DND-41 (cell line): ENCODE data around the gene PEX11A.

Experiments
- ATAC-seq: fragments of 200-7000 bp; cut with Tn5 transposase; 3 replicates; pipeline ENCODE4 v1.9.1; 2021; ENCODE audit warnings: low read depth; ENCODE audit not compliant: insufficient read depth
- DNase-seq: peaks from one replicate; pipeline ENCODE4 v3.0.0-alpha.2; 2020
- H2AFZ ChIP-seq: 2 replicates; pipeline ENCODE4 v1.6.0; 2012; ENCODE audit warnings: low read depth, low read length
- H3K27ac ChIP-seq: 2 replicates; pipeline ENCODE4 v1.5.1; 2012; ENCODE audit warnings: low read length, inconsistent platforms
- H3K27me3 ChIP-seq: fragments of 200-600 bp; sonication (generic); 2 replicates; pipeline ENCODE4 v1.6.0; 2012; ENCODE audit warnings: low read length, mild to moderate bottlenecking, inconsistent platforms; ENCODE audit not compliant: insufficient read depth, poor library complexity
- H3K36me3 ChIP-seq: 2 replicates; pipeline ENCODE4 v1.5.1; 2012; ENCODE audit warnings: low read length, inconsistent platforms; ENCODE audit not compliant: insufficient read depth
- H3K4me1 ChIP-seq: 2 replicates; pipeline ENCODE4 v1.5.1; 2012; ENCODE audit warnings: mild to moderate bottlenecking, low read length; ENCODE audit not compliant: insufficient read depth
- H3K4me2 ChIP-seq: 2 replicates; pipeline ENCODE4 v1.6.0; 2012; ENCODE audit warnings: mild to moderate bottlenecking, moderate library complexity, low read length, inconsistent platforms; ENCODE audit not compliant: insufficient read depth
- H3K4me3 ChIP-seq, 2 experiments: fragments of 200-600 bp in 1 of 2; shearing (Covaris generic) in 1 of 2; 2 replicates each; pipeline ENCODE4 v1.5.1; 2012 to 2016; ENCODE audit warnings: inconsistent platforms in 2 of 2, low read length in 2 of 2, mild to moderate bottlenecking in 2 of 2, low read depth in 1 of 2, moderate library complexity in 1 of 2
- H3K79me2 ChIP-seq: 2 replicates; pipeline ENCODE4 v1.6.0; 2012; ENCODE audit warnings: low read length, inconsistent platforms; ENCODE audit not compliant: insufficient read depth
- H3K9ac ChIP-seq: 2 replicates; pipeline ENCODE4 v1.6.0; 2012; ENCODE audit warnings: low read depth, mild to moderate bottlenecking, inconsistent platforms, low read length, moderate library complexity
- H3K9me3 ChIP-seq: 2 replicates; pipeline ENCODE4 v1.5.1; 2012; ENCODE audit warnings: low read length, moderate library complexity, mild to moderate bottlenecking, inconsistent platforms; ENCODE audit not compliant: insufficient read depth, severe bottlenecking
- H4K20me1 ChIP-seq: 2 replicates; pipeline ENCODE4 v1.6.0; 2012; ENCODE audit warnings: low read length; ENCODE audit not compliant: insufficient read depth
- EZH2 ChIP-seq: IDR thresholded peaks from 3 replicates; pipeline ENCODE4 v1.6.1; 2012; ENCODE audit warnings: borderline replicate concordance, low read depth, mild to moderate bottlenecking, moderate library complexity, low read length, inconsistent platforms; ENCODE audit not compliant: severe bottlenecking
- TF ChIP-seq, protein P1 (sequence below): IDR thresholded peaks from 2 replicates; pipeline ENCODE4 v1.5.1; 2012; ENCODE audit warnings: borderline replicate concordance, low read length, moderate library complexity, mild to moderate bottlenecking; ENCODE audit not compliant: poor library complexity, severe bottlenecking; ENCODE audit errors: extremely low read depth

Gene PEX11A

DNA sequence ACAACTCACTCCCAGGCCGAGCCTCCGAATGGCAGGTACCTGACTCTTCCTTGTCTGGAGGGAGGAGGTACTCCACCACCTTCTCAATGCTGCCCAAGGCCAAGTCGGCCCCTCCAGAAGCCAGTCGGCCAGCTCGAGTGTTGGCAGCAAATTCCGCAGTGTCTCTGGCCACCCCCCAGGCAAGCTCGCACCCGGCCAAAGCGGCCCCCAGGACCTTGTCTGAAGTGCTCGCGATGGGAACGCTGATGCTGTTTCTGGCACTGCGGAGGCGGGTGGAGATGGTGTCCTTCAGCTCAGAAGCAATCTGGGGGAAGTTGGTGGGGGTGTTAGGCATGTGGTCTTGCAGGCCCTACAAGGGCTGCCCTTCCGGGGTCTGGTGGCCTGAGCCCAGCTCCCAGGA, 20.6 kb downstream of the PEX11A start:
- no peak for TF ChIP-seq EZH2
- TF ChIP-seq, protein P1, sequence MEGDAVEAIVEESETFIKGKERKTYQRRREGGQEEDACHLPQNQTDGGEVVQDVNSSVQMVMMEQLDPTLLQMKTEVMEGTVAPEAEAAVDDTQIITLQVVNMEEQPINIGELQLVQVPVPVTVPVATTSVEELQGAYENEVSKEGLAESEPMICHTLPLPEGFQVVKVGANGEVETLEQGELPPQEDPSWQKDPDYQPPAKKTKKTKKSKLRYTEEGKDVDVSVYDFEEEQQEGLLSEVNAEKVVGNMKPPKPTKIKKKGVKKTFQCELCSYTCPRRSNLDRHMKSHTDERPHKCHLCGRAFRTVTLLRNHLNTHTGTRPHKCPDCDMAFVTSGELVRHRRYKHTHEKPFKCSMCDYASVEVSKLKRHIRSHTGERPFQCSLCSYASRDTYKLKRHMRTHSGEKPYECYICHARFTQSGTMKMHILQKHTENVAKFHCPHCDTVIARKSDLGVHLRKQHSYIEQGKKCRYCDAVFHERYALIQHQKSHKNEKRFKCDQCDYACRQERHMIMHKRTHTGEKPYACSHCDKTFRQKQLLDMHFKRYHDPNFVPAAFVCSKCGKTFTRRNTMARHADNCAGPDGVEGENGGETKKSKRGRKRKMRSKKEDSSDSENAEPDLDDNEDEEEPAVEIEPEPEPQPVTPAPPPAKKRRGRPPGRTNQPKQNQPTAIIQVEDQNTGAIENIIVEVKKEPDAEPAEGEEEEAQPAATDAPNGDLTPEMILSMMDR = no peak
- Histone ChIP-seq H3K9ac (no peak overlapping the region), H3K27ac (no peak overlapping the region), H4K20me1 (no peaks in the 10 kb centered on the region), H3K4me3 (no peak overlapping the region), H3K36me3 (no peaks in the 10 kb centered on the region), H3K9me3 (no peaks in the 10 kb centered on the region), H2AFZ (no peak overlapping the region), H3K4me2 (no peak overlapping the region), H3K27me3 (peaks cover 1% of the 10 kb centered on the region), H3K4me1 (no peaks in the 10 kb centered on the region), H3K79me2 (no peaks in the 10 kb centered on the region)
- ATAC-seq = no peak
- DNase-seq = no peak

DNA sequence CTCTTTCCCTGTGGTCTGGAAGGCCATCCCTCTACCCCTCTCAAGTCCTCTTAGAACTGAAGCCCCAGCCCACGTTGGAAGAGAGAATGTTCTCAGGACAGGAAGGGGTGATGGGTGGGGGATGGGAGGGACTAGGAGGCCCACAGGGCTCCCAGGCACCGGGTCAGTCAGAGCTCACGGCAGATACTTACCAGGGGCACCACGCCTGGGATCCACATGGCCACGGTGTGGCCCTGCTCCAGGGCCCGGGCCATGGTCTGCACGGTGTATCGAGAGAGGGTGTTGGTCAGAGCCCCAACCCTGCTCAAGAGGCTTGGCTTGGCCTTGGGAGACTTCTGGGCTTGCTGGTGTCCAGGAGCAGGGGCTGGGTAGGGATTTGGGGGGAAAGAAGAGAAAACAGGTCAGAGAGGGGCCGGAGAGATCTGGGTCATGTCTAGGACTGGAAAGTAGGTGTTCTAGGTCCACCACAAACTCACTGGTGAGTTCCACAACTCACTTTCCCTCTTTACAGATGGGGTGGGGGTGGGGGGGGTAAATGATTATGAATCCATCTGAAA, 21.2 kb downstream of the PEX11A start:
- H4K20me1 ChIP-seq = no peaks in the 10 kb centered on the region
- H3K9ac ChIP-seq = no peak overlapping the region
- ATAC-seq (no peak), DNase-seq (no peak)
- H3K27me3 ChIP-seq = peaks cover 7% of the 10 kb centered on the region
- no peaks in the 10 kb centered on the region for H3K9me3 ChIP-seq
- H3K79me2 ChIP-seq = no peaks in the 10 kb centered on the region
- H2AFZ ChIP-seq = no peak overlapping the region
- H3K36me3 ChIP-seq = no peaks in the 10 kb centered on the region
- H3K4me2 ChIP-seq = no peak overlapping the region
- no peak overlapping the region for H3K4me3 ChIP-seq
- H3K4me1 ChIP-seq = no peaks in the 10 kb centered on the region
- H3K27ac ChIP-seq = no peak overlapping the region
- no peak for TF ChIP-seq EZH2
- TF ChIP-seq, protein P1 = no peak

DNA sequence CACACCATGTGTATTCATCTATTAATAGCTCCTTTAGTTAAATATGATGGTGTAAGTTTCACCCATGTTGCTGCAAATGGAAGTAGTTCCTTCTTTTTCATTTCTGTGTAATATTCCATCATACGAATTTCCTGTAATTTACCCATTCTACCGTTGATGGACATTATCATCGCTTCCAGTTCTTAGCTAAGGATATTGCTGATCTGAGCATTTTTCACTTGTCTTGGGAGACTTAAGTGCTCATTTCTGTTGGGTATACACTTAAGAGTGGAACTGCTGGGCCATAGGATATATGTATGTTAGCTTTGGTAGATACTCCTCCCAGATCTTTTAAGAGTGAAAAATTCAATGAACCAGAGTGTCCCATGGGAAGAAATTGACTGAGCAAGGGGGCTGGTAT, 22.4 kb downstream of the PEX11A start:
- no peak for DNase-seq
- no peaks in the 10 kb centered on the region for H3K4me1 ChIP-seq
- TF ChIP-seq, protein P1 = no peak
- TF ChIP-seq EZH2 = no peak

DNA sequence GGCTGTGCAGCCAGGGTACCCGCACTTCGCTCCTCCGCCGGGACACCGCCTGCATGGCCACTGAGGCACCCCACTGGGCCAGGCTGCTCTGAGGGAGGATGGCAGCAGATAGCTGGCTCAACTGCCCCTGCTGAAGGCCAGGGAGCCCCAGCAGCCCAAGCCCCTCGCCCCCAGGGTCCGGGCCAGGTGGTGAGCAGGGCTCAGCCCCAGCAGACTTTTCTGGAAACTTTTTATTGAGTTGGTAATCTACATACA, 22.9 kb downstream of the PEX11A start:
- Histone ChIP-seq H3K36me3 (no peaks in the 10 kb centered on the region), H3K79me2 (no peaks in the 10 kb centered on the region), H3K4me2 (no peak overlapping the region), H3K9ac (no peak overlapping the region), H2AFZ (no peak overlapping the region), H3K27me3 (peaks cover 7% of the 10 kb centered on the region), H3K4me3 (no peak overlapping the region), H3K4me1 (no peaks in the 10 kb centered on the region), H3K27ac (no peak overlapping the region), H3K9me3 (no peaks in the 10 kb centered on the region), H4K20me1 (no peaks in the 10 kb centered on the region)
- TF ChIP-seq EZH2 = no peak
- TF ChIP-seq, protein P1 = no peak
- DNase-seq (no peak), ATAC-seq (no peak)

More for the DNA sequence above, 22.4 kb downstream of the PEX11A start:
- Histone ChIP-seq H3K9me3 (no peaks in the 10 kb centered on the region), H3K36me3 (no peaks in the 10 kb centered on the region), H4K20me1 (no peaks in the 10 kb centered on the region), H2AFZ (no peak overlapping the region), H3K4me3 (no peak overlapping the region), H3K27ac (no peak overlapping the region), H3K4me2 (no peak overlapping the region), H3K79me2 (no peaks in the 10 kb centered on the region), H3K27me3 (peaks cover 7% of the 10 kb centered on the region), H3K9ac (no peak overlapping the region)
- ATAC-seq = no peak
